Posterior cingulate gyrus (tissue), 11 donors: ENCODE measurements around the gene LINS1.

Source experiments
- DNase-seq, 10 donors: peaks; one replicate each; pipeline versions ENCODE4 v3.0.0 to v3.0.0-alpha.2; 2020 to 2021; ENCODE audit warnings: mixed read lengths in 3 of 10
- intact Hi-C: fragments of 100-400 bp; cut with DNase I; formaldehyde crosslinking; loops from one replicate; pipeline ENCODE4 v1.15.1; 2023

Gene LINS1

GRCh38 chr15:100520132-100520921, 81.7 kb downstream of the LINS1 start:
- intact Hi-C loops, result no loop called here
- no peak for DNase-seq

- intact Hi-C loops, result no loop called here
- no peak for DNase-seq
Measured at GRCh38 chr15:100517846-100518245, 84.1 kb downstream of the LINS1 start.
